HG03521 (cell line): Measurements from ENCODE around the gene GUCA2B.

Experiments
- ATAC-seq: cut with Tn5 transposase; IDR thresholded peaks from one replicate; pipeline ENCODE4 v1.9.1; 2021; ENCODE audit warnings: mild to moderate bottlenecking, moderate library complexity; ENCODE audit not compliant: unreplicated experiment

The GUCA2B gene

DNA sequence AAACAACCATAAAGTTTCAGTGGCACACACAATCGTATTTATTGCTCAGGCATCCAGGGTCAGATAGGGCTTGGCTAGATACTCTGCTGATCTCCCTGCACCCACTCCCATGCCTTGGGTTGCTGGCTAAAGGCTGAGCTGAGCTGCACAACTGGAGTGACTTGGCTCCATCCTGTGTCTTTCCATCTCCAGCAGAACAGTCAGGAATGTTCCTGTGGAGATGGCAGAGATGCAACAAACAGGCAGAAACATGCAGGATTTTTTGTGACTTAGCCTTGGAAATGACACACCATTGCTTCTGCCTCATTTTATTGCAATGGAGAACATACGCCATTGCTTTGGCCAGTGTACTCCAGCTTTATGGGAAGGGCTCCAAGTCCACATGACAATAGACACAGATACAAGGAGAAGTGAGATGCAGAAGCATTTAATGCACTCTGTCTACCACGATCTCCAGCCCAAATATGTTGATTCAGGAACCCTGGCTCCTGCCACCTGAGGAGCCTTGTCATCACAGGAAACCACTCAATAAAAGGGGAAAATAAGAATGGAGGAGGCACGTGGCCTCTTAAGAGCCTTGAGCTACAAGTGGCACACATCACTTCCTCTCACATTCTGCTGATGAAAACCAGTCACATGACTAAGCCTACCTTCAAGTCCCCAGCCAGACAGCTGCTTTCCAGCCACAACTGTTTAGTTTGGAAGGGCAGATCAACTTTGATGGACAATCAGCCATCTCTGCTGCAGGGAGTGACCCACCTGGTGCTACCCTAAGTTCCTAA is 10.1 kb upstream of the GUCA2B start:
- ATAC-seq = no peak

- ATAC-seq = no peak
These were observed 9.1 kb upstream of the GUCA2B start for GRCh38 chr1:42143896-42144710.

DNA sequence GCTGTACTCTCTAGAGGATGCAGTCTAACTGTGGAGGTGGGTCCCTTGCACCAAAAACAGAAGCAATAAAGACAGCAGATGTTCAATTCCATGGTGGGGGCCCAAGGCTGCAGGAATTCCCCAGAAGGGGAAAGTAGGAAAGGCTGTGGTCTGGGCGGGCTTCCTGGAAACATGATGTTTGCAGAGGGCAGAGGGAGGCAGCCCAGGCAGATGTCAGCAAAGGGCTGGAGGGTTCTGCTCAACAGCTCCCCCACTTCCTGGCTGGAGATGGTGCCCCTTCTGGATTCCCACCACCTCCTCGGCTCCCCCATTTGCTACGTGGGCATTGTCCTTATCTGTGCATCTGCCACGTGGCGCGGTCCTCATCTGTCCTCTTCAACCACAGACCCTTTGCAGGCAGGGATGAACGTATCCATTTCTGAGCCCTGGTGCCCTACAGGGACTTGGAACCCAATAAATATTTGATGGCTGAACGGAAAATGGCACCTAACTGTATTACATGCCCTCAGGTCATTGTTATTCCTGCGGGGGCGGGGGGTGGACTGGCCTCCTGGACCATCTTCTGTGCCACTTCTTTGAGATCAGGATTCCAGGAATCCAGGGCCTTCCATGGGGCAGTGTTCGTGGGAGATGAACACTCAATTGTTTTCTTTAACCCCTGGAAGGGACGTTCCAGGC is 8.4 kb upstream of the GUCA2B start:
- ATAC-seq = no peak

DNA sequence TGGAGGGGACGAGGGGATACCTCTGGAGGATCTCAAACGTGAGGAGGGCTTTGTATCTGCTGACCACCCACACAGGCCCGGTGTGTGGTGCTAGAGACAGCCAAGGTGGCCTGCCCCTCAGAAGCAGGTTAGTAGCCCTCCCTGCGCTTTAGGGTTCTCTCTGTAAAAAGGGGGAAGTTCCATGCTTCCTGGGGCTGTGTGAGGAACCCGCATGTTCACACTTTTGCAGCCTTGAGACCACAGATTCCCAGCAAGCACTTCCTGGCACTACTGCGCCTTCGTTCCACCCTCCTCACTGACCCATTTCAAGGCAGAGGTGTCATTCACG is 7.9 kb upstream of the GUCA2B start:
- no peak for ATAC-seq

DNA sequence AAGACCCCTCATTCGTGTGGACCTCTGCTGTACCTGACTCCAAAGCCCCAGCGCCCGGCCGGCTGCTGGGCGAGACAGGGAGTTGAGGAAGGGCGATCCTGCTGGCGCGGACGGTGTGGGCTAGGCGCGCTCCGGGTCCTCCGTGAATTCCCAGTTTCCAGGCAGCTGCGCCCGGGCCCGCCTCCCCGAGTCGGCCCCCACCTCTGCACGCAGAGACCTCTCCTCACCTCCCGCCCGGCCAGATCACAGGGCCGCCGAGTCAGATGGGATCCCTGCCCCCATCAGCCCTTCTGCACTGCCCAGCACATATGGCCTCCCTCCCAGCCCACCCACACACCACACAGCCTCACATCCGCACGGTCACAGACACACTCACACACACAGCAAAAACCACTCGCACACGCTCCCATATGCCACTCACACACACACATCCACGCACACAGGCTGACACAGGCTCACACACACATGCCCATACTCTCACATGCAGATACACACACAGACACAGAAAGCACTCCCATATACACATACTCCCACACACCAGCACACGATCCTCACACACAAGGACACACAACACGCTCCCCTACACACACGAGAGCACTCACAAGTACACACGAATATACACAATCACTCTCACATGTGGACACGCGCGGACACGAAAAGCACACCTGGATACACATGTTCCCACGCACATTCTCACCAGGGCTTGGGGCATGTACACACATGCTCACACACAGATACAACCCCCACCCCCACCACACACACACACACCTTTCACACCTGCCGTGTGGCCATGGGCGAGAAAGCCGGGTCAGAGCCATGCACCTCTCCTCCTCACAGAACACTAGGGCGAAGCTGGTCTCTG is 7.2 kb upstream of the GUCA2B start:
- no peak for ATAC-seq

DNA sequence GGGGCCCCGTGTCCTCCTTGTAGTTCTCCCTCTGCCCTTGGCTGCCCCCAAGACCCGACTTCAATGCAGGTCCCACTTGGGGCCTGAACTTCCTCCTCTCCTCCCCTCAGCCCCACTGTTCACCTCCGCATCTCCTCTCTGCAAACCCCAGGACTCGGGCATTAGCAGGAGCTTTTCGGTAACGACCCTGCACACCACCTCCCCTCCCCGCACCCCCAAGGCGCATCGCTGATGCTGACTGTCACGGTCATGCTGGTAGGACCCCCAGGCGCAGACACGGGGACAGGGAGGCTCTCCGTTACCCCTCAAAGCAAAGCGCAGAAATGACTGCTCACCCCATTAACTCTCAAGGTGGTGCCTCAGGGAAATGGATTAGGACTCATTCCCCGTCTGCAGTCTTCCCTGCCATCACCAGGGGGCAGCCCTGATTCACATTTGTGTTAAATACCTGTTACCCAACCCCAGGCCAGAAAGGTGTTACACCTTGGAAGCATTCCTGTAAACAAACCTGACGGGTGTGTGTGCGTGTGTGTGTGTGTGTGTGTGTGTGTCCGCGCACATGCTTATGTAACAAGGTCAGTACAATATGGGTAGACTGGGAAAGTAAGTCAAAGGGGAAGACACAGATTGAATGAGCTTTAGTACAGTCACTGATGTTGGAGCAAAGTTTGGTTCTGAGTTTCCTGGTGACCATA is 6.4 kb upstream of the GUCA2B start:
- ATAC-seq = no peak

DNA sequence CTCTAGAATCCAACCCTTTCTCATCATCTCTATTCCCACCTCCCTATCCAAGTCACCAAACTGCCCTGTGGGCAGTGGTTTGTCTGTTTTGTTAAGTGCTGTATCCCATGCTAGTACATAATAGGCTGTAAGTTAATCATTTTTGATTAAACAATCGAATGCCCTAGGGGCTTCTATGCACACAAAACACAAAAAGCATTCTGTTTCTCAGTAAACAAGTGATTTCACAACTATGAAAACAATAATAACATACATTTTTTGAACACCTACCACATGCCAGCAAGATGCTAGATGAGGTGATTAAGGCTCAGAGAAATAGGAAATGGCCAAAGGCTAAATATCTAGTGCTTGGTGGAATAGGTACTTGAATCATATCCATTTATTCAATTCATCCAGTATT is 5.0 kb upstream of the GUCA2B start:
- ATAC-seq = no peak

DNA sequence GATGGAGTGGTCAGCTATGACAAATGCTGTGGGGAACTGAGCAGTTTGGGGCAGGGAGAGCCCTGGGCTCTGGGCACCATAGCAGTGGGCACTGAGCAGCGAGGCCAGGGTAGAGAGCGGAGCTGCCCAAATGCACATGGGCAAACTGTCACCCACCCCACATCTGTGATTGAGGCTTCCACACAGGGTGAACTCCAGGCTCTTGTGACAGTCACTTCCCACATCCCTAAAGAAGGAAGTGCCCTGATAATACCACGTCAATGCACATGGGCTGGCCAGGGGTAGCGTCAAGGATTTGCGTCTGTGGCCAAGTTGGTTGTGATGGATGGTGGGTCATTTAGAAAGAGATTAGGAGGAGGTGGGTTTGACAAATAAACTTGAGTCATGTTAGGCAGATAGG is 2.6 kb upstream of the GUCA2B start:
- no peak for ATAC-seq

DNA sequence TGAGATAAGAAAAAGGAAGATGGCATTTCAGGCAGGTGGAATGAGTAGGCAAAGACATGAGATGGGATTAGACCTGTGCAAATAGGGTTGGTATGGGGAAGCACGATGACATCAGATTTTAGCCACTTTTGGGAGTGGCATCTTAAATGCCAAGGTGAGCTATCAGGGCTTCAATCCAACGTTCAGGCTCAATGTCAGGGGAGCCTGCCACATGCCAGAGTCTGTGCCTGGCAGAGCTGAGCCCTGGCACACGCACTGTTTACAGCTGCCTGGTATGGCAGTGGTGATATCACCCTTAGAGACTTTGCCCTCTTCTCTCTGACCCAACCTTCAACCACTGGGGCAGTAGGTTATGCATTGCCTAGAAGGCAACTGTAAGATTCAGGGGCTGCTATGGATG is 1.1 kb upstream of the GUCA2B start:
- ATAC-seq = no peak

DNA sequence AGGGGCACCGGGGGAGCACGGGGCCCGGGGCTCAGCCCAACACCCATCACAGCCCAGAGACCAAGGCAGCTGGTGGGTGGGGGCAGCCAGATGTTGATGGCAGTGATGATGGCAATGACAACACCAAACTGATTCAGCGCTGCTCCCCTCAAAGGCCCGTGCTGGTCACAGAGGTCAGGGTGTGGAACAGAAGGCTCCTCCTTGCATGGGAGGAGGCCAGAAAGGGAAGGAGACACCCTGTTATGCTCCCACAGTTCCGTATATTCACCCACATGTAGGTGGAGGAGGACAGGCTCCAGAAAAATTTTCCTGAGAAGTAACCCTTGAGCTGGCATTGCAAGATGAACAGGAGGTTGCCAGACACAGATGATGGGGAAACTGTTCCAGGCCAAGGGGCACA is 414 bp downstream of the GUCA2B start:
- no peak for ATAC-seq

- ATAC-seq = no peak
These were observed 1.5 kb downstream of the GUCA2B start for GRCh38 chr1:42154685-42155084.

DNA sequence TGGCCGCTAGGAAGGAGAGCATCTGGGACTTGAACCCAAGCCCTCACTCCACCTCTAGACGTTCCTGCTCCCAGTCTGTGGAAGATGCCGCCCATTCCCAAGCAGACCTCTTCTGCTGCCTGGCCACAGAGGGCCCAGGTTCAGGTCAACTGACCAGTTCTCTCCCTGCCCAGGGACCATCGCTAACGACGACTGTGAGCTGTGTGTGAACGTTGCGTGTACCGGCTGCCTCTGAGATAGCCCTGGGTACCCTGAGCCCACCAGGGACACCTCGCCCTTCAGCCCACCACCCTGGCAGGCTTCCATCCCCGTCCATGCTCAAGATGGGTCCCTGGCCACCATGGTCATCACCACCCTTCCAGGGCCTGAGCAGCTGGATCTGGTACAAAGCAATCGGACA is 2.2 kb downstream of the GUCA2B start:
- ATAC-seq = no peak

DNA sequence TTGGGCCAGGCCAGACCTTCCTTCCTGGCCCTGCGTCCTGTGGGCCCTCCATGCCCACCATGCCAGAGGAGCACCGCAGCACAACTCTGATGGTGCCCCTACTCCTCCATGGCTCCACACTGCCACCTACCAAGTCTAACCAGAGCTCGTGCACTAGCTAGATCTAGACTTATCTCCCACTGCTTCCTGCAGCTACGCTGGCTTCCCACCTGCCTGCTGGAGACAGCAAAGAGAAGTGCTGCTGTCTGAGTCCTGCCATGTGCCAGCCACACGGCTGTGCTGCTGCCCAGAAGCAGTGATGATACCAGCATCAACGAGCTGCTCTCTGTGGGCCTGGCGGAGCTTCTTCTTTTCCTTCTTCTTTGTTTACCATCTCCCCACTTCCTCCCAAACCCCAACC is 4.5 kb downstream of the GUCA2B start:
- no peak for ATAC-seq

DNA sequence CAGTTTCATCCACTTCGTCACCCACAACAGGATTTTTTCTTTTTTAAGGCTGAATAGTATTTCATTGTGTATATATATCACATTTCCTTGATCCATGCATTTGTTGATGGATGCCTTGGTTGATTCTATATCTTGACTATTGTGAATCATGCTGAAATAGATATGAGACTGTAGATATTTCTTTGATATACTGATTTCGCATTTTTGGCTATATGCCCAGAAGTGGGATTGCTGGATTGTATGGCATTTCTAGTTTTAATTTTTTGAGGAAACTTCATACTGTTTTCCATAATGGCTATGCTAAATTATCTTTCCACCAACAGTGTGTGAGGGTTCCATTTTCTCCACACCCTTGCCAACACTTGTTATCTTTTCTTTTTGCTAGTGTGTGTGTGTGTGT is 5.0 kb downstream of the GUCA2B start:
- ATAC-seq = no peak

DNA sequence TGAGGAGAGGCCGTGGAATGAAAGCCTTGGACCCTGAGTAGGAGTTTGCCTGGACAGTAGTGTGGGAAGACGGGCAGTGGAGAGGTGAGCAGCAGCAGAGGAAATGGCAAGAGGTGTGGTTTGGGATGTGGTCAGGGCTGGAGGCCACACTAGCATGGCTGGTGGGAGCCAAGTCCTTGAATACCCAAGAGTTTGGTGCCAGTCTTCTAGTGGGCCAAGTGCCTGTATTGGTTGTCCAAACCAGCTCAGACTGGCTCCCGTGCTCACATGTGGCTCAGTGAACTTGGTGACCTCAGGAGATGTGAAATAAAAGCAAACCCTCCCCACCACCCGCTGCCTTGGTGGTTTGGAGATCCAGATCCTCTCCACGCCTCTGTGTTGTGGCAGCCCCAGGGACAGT is 9.0 kb downstream of the GUCA2B start:
- no peak for ATAC-seq

DNA sequence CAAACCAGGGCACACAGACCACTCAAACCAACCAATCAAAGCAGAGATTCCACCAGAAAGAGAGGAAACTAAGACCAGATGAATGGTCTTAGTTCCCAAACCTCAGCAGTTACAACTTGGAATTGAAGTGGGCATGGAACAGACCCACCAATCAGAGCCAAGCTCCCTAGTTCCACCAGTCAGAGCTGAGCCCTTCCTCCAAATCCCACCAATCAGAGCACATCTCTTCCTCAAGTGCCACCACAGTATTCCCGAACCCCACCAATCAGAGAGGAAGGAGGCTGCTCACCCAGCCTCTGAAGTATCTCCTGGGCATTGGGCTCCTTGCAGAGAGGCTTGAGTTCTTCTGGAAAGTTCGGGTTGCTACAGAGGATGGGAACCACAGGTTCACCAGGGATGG is 9.9 kb downstream of the GUCA2B start:
- no peak for ATAC-seq

DNA sequence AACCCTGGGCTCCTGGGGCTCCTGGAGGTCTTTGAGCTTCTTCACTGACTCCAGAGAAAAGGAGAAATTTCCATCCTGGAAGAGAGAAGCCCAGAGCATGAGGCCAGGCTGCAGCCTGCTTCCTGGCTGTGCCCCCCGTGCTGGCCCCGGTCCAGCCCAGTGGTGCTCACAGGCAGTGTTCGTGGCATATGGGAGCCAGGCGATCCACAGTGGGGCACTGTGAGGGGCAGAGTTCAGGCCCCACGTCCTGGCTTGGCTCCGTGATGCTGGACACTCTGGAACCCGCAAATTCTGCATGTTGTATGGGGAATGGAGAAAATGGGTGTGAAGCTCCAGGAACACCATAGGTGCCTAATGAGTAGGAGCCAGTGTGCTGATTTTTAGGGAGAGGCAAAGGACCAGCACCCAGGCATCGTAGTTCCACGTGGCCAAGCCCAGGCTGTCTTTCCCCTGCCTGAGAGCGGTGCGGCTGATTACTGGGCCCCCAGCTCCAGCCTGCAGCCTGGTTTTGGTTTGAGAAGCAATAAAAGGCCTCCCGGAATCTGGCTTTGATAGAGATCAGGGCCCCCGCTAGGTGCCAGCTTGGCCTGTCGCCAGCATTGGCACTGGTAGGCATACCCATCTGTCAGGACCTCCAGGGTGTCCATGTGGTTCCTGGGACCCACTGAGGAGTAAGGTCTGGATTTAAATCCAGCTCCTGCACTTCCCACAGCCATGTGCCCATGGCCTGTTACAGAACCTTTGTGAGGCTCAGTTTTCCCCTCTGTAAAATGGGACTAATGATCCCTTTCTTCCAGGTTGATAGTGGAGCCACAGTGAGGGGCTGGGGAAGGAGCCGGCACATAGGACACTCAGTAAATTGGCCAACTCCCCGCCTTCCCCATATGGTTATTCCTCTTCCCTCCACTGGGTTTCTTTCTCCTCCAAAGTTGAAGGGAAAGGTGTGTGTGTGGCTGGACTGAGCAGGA is 10.6 kb downstream of the GUCA2B start:
- ATAC-seq = no peak

GRCh38 chr1:42164551-42165420 is 11.6 kb downstream of the GUCA2B start, which contains the start of gene GUCA2A:
Gene GUCA2A, minus strand, starts transcription at chr1:42164745. Its CDS starts 33 bp downstream, at chr1:42164712.
- no peak for ATAC-seq
